Mammary epithelial cell (primary cell): ENCODE measurements around the gene LUC7L2.

Source experiments
- EZH2 ChIP-seq: IDR thresholded peaks from 2 replicates; pipeline ENCODE4 v1.6.1; 2012; ENCODE audit warnings: low read length, inconsistent platforms, borderline replicate concordance
- TF ChIP-seq, protein P1 (sequence below), 2 donors: IDR thresholded peaks in 1 of 2; conservative IDR thresholded peaks in 1 of 2; 2 replicates each; pipeline ENCODE4 v1.5.1; 2011 to 2012; ENCODE audit warnings: inconsistent platforms in 2 of 2, low read length in 2 of 2, mild to moderate bottlenecking in 2 of 2, control low read depth in 1 of 2, low read depth in 1 of 2; ENCODE audit not compliant: insufficient read depth in 1 of 2; ENCODE audit errors: extremely low read depth in 1 of 2

DNA sequence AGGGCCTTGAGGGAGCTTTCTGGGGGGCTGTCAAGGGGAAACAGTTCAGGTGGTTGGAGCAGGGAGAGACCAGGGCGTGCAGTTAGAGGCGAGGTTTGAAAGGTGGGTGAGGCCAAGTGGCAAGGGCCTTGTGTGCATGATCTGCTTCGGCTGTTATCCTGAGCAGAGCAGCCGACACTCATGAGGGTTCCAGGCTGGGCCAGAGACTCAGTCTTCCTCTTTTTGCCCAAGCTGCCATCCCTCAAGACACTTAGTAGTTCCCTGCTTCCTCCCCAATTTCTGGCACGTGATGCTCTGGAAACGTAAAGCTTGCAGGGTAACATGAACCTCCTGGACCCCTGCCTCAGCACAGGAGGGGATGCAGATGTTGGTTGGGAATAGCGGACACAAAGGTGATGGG is 79.7 kb downstream of the LUC7L2 start:
- TF ChIP-seq, protein P1, sequence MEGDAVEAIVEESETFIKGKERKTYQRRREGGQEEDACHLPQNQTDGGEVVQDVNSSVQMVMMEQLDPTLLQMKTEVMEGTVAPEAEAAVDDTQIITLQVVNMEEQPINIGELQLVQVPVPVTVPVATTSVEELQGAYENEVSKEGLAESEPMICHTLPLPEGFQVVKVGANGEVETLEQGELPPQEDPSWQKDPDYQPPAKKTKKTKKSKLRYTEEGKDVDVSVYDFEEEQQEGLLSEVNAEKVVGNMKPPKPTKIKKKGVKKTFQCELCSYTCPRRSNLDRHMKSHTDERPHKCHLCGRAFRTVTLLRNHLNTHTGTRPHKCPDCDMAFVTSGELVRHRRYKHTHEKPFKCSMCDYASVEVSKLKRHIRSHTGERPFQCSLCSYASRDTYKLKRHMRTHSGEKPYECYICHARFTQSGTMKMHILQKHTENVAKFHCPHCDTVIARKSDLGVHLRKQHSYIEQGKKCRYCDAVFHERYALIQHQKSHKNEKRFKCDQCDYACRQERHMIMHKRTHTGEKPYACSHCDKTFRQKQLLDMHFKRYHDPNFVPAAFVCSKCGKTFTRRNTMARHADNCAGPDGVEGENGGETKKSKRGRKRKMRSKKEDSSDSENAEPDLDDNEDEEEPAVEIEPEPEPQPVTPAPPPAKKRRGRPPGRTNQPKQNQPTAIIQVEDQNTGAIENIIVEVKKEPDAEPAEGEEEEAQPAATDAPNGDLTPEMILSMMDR (conservative IDR thresholded peaks at IDR 0.05 in 1 of 2, IDR thresholded peaks at IDR 0.05 in 1 of 2; ENCODE audit: extremely low read depth in 1 of 2, insufficient read depth in 1 of 2, low read depth in 1 of 2, low read length in 2 of 2) = no peak
- TF ChIP-seq EZH2 = no peak
